Left ventricle myocardium inferior (tissue), 1 donor: ENCODE measurements around the gene BOD1L1. TPM values are rescaled to one million over a fixed set of nuclear protein-coding genes. Genes with fewer than 3 reads are reported as not detected.
"Not testable (repeated sequence)": the region's sequence is repeated elsewhere in the genome, so short reads cannot be mapped to it uniquely, and the experiment has no call there.

ENCODE experiments used
- DNase-seq: peaks from one replicate; pipeline ENCODE4 v3.0.0-alpha.2; 2020
- H3K27ac ChIP-seq: fragments of 200-600 bp; replicated peaks from 2 replicates; pipeline ENCODE4 v1.8.0; 2021
- H3K27me3 ChIP-seq: fragments of 200-600 bp; 2 replicates; pipeline ENCODE4 v1.8.0; 2021; ENCODE audit warnings: low read depth
- H3K36me3 ChIP-seq: fragments of 200-600 bp; 2 replicates; pipeline ENCODE4 v1.8.0; 2021
- H3K4me1 ChIP-seq: fragments of 200-600 bp; 2 replicates; pipeline ENCODE4 v1.8.0; 2021
- H3K4me3 ChIP-seq: fragments of 200-600 bp; 2 replicates; pipeline ENCODE4 v1.8.0; 2021; ENCODE audit warnings: mild to moderate bottlenecking, moderate library complexity
- H3K9me3 ChIP-seq: fragments of 200-600 bp; replicated peaks from 2 replicates; pipeline ENCODE4 v1.8.0; 2021
- intact Hi-C: fragments of 100-400 bp; cut with micrococcal nuclease; formaldehyde crosslinking; loops from one replicate; pipeline ENCODE4 v1.11.0; 2022
- total RNA-seq: library from RNA; stranded (reverse); fragmentation: NEBNext Ultra II Directional; extraction: Animal tissue kit (Norgen Biotek cat#: 25700); gene quantifications from one replicate; pipeline ENCODE4 v1.2.1, GENCODE V29; 2021
- TF ChIP-seq, protein P1 (sequence below): fragments of 200-600 bp; IDR thresholded peaks from 2 replicates; pipeline ENCODE4 v1.8.0; 2021; ENCODE audit warnings: antibody characterized with exemption, mild to moderate bottlenecking, borderline replicate concordance
- donor health status: DM: no; HTN: yes; CAD: no; lungs with severe emphysema.

BOD1L1 gene
- total RNA-seq, 1 donor from 2014 or later = 17.9 TPM

DNA sequence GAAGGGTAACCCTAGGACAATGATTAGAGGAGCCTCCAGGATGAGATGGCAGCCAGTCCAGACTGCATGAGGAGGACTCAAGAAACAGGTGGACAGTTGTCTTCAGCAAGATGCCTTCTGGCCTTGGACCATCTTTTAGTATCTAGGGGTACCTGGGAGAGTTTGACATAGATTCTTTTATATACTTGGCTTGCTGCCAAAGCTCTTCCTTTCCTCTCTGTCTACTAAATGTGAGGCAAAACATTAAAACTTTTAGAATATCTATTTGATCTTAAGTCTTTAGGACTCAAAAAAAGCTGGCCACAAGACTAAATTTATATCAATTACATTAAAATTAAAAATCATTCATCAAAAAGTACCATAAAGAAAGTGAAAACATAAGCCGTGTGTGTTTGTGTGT lies 64.6 kb downstream of the BOD1L1 start:
- Histone ChIP-seq H3K27ac (no peak overlapping the region), H3K4me3 (no peak overlapping the region), H3K27me3 (no peaks in the 10 kb centered on the region), H3K36me3 (peaks cover 4% of the 10 kb centered on the region), H3K9me3 (peaks cover 6% of the 10 kb centered on the region), H3K4me1 (no peaks in the 10 kb centered on the region)
- intact Hi-C loops = no loop called here
- no peak for DNase-seq
- TF ChIP-seq, protein P1, sequence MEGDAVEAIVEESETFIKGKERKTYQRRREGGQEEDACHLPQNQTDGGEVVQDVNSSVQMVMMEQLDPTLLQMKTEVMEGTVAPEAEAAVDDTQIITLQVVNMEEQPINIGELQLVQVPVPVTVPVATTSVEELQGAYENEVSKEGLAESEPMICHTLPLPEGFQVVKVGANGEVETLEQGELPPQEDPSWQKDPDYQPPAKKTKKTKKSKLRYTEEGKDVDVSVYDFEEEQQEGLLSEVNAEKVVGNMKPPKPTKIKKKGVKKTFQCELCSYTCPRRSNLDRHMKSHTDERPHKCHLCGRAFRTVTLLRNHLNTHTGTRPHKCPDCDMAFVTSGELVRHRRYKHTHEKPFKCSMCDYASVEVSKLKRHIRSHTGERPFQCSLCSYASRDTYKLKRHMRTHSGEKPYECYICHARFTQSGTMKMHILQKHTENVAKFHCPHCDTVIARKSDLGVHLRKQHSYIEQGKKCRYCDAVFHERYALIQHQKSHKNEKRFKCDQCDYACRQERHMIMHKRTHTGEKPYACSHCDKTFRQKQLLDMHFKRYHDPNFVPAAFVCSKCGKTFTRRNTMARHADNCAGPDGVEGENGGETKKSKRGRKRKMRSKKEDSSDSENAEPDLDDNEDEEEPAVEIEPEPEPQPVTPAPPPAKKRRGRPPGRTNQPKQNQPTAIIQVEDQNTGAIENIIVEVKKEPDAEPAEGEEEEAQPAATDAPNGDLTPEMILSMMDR = no peak

DNA sequence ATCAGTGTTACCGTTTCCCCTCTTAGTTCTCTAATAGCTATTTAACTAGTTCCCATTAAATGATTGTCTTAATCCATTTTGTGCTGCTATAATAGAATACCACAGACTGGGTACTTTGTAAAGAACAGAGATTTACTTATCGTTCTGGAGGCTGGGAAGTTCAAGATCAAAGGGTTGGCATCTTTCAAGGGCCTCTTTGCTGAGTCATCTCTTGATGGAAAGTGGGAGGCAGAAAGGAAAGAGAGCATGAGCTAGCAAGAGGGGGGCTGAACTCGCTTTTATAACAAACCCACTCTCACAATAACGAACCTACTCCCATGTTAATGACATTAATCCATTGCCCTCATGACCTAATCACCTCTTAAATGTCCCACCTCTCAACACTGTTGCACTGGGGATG lies 65.9 kb downstream of the BOD1L1 start:
- intact Hi-C loops = no loop called here
- Histone ChIP-seq H3K9me3 (peaks cover 6% of the 10 kb centered on the region), H3K4me1 (no peaks in the 10 kb centered on the region), H3K4me3 (no peak overlapping the region), H3K27me3 (peaks cover 2% of the 10 kb centered on the region), H3K27ac (no peak overlapping the region), H3K36me3 (no peaks in the 10 kb centered on the region)
- DNase-seq = no peak
- TF ChIP-seq, protein P1 = no peak

DNA sequence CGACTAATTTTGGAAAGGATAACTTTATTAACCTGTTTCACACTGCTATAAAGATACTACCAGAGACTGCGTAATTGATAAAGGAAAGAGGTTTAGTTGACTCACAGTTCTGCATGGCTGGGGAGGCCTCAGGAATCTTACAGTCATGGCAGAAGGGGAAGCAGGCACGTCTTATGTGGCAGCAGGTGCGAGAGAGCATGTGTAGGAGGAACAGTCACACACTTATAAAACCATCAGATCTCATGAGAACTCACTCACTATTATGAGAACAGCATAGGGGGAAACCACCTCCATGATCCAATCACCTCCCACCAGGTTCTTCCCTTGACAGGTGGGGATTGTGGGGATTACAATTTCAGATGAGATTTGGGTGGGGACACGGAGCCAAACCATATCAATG lies 67.4 kb downstream of the BOD1L1 start:
- H3K27me3 ChIP-seq = peaks cover 11% of the 10 kb centered on the region
- H3K36me3 ChIP-seq, H3K4me1 ChIP-seq, DNase-seq, H3K4me3 ChIP-seq, H3K27ac ChIP-seq, intact Hi-C loops, H3K9me3 ChIP-seq: not testable (repeated sequence)

DNA sequence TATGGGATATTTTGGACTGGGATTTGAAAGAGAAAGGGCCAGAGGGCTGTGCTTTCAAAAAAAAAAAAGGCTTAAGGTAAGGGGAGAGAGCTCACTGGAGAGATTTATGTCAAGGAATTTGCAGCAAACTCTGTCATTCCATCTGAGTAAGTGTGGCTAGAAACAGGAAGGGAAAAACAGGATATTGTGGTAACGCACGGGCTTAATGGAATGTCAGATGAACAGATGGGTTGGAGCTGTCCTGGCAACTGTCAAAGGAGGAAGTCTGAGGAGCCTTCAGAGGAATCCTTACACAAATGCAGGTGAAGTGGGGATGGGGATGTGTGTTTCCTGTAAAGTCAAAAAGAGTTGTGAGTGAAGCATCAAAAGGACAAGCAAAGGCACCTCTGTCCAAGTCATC lies 68.1 kb downstream of the BOD1L1 start:
- H3K27me3 ChIP-seq = peaks cover 18% of the 10 kb centered on the region
- H3K9me3 ChIP-seq = peaks cover 6% of the 10 kb centered on the region
- H3K36me3 ChIP-seq = no peaks in the 10 kb centered on the region
- H3K4me1 ChIP-seq = no peaks in the 10 kb centered on the region
- no peak for DNase-seq
- no peak overlapping the region for H3K4me3 ChIP-seq
- intact Hi-C loops = no loop called here
- TF ChIP-seq, protein P1 = no peak
- H3K27ac ChIP-seq = no peak overlapping the region

DNA sequence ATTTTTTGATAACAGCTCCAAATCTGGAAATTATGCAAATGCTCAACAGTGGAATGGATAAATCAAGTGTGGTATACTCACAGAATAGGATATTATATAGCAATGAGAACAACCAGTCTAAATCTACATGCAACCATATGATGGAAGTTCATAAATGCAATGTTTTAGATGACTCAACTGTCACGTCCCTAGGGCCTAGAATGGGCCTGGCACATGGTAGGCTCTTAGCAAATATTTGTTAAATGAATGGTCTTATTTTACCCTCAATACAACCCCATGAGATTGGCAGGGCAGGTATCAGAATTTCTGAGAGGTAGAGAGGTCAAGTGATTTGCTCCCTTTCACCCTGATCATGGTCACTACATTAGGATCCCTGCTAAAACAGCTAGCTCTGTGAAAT lies 68.6 kb downstream of the BOD1L1 start:
- H3K27ac ChIP-seq = no peak overlapping the region
- H3K36me3 ChIP-seq = no peaks in the 10 kb centered on the region
- intact Hi-C loops = no loop called here
- TF ChIP-seq, protein P1 = no peak
- peaks cover 21% of the 10 kb centered on the region for H3K27me3 ChIP-seq
- no peak overlapping the region for H3K4me3 ChIP-seq
- peaks cover 4% of the 10 kb centered on the region for H3K9me3 ChIP-seq
- no peaks in the 10 kb centered on the region for H3K4me1 ChIP-seq
- DNase-seq = no peak

DNA sequence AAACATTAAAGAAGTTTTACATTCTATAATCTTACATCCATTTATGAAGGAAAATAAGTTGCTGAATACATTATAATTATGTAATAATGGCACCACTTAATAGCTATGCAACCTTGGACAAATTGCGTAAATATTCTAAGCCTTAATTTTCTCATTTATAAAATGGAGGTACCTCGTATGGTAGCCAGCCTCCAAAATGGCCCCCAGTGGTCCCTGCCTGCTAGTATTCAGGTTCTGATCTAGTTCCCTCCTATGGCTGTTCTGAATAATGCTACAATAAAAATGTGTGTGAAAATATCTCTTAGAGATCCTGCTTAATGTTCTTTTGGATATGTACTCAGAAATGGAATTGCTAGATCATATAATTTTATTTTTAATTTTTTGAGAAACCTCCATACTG lies 72.2 kb downstream of the BOD1L1 start:
- no peak overlapping the region for H3K4me3 ChIP-seq
- TF ChIP-seq, protein P1 = no peak
- no peak for DNase-seq
- H3K4me1 ChIP-seq = no peaks in the 10 kb centered on the region
- no peak overlapping the region for H3K27ac ChIP-seq
- intact Hi-C loops = no loop called here
- H3K9me3 ChIP-seq = peaks cover 22% of the 10 kb centered on the region
- no peaks in the 10 kb centered on the region for H3K36me3 ChIP-seq
- H3K27me3 ChIP-seq = peaks cover 56% of the 10 kb centered on the region
